ENCODE results near the gene GTSE1.

GTSE1 gene

DNA sequence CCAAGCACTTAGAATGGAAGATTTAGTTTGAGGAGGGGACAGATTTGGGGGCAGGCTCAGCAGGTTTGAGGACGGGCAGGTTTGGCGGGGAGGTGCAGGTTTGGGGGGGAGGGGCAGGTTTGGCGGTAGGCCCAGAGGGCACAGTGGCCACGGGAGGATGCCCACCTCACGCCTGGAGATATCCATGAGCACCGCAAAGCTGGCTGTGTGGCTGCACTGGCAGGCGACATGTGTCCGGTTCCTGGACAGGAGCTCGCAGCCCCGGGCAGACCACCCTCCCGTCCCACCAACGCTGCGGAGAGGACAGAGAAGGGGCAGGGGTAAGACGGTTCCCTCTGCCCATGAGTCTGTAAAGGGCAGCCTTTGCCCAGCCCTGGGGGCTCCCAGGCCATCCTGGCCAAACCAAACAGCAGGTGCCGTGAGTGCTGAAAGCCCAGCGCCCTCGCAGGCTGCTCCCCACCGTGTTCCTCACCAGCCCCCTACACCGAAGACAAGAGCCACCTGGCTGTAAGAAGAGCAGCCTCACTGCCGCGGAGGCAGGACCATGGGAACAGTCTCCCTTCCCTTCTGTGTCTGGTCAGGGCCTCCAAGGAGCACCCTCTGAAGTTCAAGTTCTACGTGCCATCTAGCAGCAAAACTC, 81.9 kb downstream of the GTSE1 start:
- no peaks in the 10 kb centered on the region for H3K4me1 ChIP-seq (ENCODE audit: control insufficient read depth, insufficient read depth, low read length)
- H3K4me3 ChIP-seq (ENCODE audit: low read length): no peak overlapping the region
- no peak overlapping the region for H3K27ac ChIP-seq (ENCODE audit: low read depth, low read length)

DNA sequence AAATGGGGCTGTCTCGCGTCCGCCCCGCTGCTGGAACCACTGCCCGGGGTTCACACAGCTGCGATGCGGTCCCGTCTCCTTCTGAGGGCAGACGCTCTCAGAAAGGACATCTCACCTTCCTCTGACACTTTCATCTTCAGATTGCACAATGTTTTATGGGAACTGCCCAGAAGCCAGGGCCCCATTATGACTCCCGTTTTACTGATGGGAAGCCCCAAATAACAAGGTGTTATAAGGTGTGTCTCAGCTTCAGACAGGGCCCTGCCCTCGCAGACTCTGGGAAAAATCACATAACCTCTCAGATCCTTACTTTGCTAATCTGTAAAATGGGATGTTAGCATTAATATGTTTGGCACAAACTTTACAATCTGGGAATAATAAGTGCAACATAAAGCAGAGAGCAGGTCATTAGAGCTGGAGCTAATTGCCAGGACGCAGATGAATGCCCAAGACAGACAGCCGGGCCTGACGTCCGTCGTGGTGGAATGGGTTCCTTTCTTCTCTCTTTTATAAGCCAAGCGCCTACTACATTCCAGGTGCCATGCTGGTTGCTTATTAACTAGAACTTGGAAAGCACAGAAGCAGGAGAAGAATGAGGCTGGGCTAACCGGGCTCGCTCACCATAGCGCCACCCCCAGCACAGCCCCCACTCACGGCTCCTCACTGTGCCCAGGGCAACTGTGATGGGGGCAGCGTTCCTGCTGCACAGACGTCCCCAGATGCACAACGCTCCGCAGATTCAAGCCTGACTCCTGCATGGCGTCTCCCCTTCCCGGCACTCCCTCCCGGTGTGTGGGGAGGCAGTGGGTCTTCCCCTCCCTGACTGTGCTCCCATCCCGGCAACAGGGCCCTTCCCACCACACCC, 82.6 kb downstream of the GTSE1 start:
- Histone ChIP-seq H3K27ac (ENCODE audit: low read depth, low read length) (no peak overlapping the region), H3K9ac (ENCODE audit: low read length) (no peak overlapping the region), H3K27me3 (ENCODE audit: control insufficient read depth, insufficient read depth, low read length) (no peaks in the 10 kb centered on the region), H3K4me3 (ENCODE audit: low read length) (no peak overlapping the region), H3K4me1 (ENCODE audit: control insufficient read depth, insufficient read depth, low read length) (no peaks in the 10 kb centered on the region), H3K36me3 (ENCODE audit: control insufficient read depth, insufficient read depth, low read length) (no peaks in the 10 kb centered on the region)

More for the DNA sequence above, 81.9 kb downstream of the GTSE1 start:
- H3K27me3 ChIP-seq (ENCODE audit: control insufficient read depth, insufficient read depth, low read length): no peaks in the 10 kb centered on the region
- no peak overlapping the region for H3K9ac ChIP-seq (ENCODE audit: low read length)
- H3K36me3 ChIP-seq (ENCODE audit: control insufficient read depth, insufficient read depth, low read length): no peaks in the 10 kb centered on the region

DNA sequence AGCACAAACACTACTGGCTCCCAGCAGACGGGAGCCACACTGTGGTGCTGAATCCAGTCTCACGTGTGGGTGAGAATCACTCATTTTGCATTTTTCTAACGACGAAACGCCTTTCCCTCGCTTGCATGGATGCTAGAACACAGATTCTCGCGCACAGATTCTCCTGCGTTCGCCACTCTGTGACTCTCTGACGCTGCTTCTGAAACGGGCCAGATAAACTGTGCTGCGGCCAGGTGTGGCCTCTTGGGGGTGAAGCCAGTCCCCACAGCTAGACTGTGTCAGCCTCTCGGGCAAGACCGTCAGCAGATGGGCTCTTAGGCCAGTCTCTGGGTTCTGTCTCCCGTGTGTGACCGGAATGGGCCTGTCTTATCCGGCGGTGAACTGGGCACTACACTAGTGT, 83.4 kb downstream of the GTSE1 start:
- H3K27ac ChIP-seq (ENCODE audit: low read depth, low read length): no peak overlapping the region
- no peak overlapping the region for H3K9ac ChIP-seq (ENCODE audit: low read length)
- no peaks in the 10 kb centered on the region for H3K36me3 ChIP-seq (ENCODE audit: control insufficient read depth, insufficient read depth, low read length)
- H3K4me3 ChIP-seq (ENCODE audit: low read length): no peak overlapping the region
- no peaks in the 10 kb centered on the region for H3K27me3 ChIP-seq (ENCODE audit: control insufficient read depth, insufficient read depth, low read length)
- H3K4me1 ChIP-seq (ENCODE audit: control insufficient read depth, insufficient read depth, low read length): no peaks in the 10 kb centered on the region
